Smooth muscle cell (in vitro differentiated cells): ENCODE measurements around the gene KLK10. TPM values are rescaled to one million over a fixed set of nuclear protein-coding genes. Genes with fewer than 3 reads are reported as not detected.

Source experiments
- DNase-seq: peaks from one replicate; lab custom pipeline; 2025; ENCODE audit not compliant: unreplicated experiment; lab: John Stamatoyannopoulos, UW
- H2AFZ ChIP-seq: fragments of 200-600 bp; sonication (generic); 2 replicates; pipeline ENCODE4 v1.6.0; 2016; ENCODE audit warnings: antibody characterized with exemption, low read depth, mild to moderate bottlenecking
- H3F3A ChIP-seq: fragments of 200-600 bp; sonication (generic); 2 replicates; pipeline ENCODE4 v1.6.0; 2017; ENCODE audit warnings: antibody characterized with exemption, low read depth
- H3K27ac ChIP-seq: fragments of 200-600 bp; sonication (generic); 2 replicates; pipeline ENCODE4 v1.5.1; 2016; ENCODE audit warnings: low read depth, mild to moderate bottlenecking
- H3K27me3 ChIP-seq: fragments of 200-600 bp; sonication (generic); 2 replicates; pipeline ENCODE4 v1.6.1; 2016; ENCODE audit warnings: low read depth, mild to moderate bottlenecking
- H3K36me3 ChIP-seq: fragments of 200-600 bp; sonication (generic); 2 replicates; pipeline ENCODE4 v1.5.1; 2016; ENCODE audit warnings: low read depth
- H3K4me1 ChIP-seq: fragments of 200-600 bp; sonication (generic); 2 replicates; pipeline ENCODE4 v1.5.1; 2016; ENCODE audit warnings: low read depth
- H3K4me2 ChIP-seq: fragments of 200-600 bp; sonication (generic); 2 replicates; pipeline ENCODE4 v1.6.0; 2016; ENCODE audit warnings: mild to moderate bottlenecking
- H3K4me3 ChIP-seq: fragments of 200-600 bp; sonication (generic); 2 replicates; pipeline ENCODE4 v1.5.1; 2016; ENCODE audit warnings: mild to moderate bottlenecking
- H3K79me2 ChIP-seq: fragments of 200-600 bp; sonication (generic); 2 replicates; pipeline ENCODE4 v1.6.0; 2016; ENCODE audit warnings: low read depth, mild to moderate bottlenecking
- H3K9ac ChIP-seq: fragments of 200-600 bp; sonication (generic); 2 replicates; pipeline ENCODE4 v1.6.0; 2016; ENCODE audit warnings: low read depth
- H3K9me3 ChIP-seq: fragments of 200-600 bp; sonication (generic); replicated peaks from 2 replicates; pipeline ENCODE4 v1.5.1; 2016; ENCODE audit warnings: low read depth
- H4K20me1 ChIP-seq: fragments of 200-600 bp; sonication (generic); 2 replicates; pipeline ENCODE4 v1.6.0; 2016; ENCODE audit warnings: low read depth
- WGBS: methylation state at CpG from one replicate; pipeline ENCODE4 v1.1.7; 2016; ENCODE audit warnings: low lambda C conversion rate; 5-methylcytosine and 5-hydroxymethylcytosine counted together
- polyA plus RNA-seq: library from polyadenylated mRNA; unstranded; fragments of >200 nt; fragmentation: Nextera tagmentation; extraction: Ambion mirVana; gene quantifications from 2 replicates; pipeline ENCODE4 v1.2.1, GENCODE V29; 2016
- total RNA-seq: library from RNA; depleted of rRNA; stranded (reverse); fragments of >200 nt; gene quantifications from 2 replicates; pipeline ENCODE4 v1.2.3, GENCODE V29; 2014
- TF ChIP-seq, protein P1 (sequence below): fragments of 200-600 bp; sonication (generic); IDR thresholded peaks from 2 replicates; pipeline ENCODE4 v1.5.1; 2017; ENCODE audit warnings: borderline replicate concordance, mild to moderate bottlenecking, antibody characterized with exemption; ENCODE audit not compliant: insufficient read depth, poor library complexity, severe bottlenecking

KLK10 gene
- total and polyA plus RNA-seq, 2 experiments from 2014 or later = 3.6 to 8.5 TPM

DNA sequence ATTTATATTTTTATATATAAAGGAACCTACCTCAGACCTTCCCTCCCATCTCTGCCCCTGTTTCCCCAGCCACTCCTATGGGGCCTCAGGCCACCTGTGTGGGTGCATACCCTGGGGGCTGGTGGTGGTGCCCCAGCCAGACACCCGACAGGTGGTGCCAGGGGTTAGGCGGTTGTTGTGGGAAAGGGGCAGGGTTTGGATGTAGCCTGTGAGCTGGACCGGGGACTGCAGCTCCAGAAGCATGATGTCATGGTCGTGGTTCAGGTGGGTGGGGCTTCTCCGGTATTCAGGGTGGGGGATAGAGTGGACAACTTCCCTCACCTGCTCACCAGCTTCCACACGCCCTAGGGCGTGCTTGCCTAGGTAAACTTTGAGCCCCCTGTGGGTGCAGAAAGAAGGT, 40.2 kb upstream of the KLK10 start:
- Histone ChIP-seq H3K9me3 (no peaks in the 10 kb centered on the region), H3K4me1 (no peaks in the 10 kb centered on the region), H3K79me2 (no peaks in the 10 kb centered on the region), H3K4me2 (no peak overlapping the region), H3K4me3 (no peak overlapping the region), H3F3A (no peaks in the 10 kb centered on the region), H3K27me3 (no peaks in the 10 kb centered on the region), H3K9ac (no peak overlapping the region), H4K20me1 (no peaks in the 10 kb centered on the region), H3K27ac (no peak overlapping the region), H3K36me3 (no peaks in the 10 kb centered on the region), H2AFZ (no peak overlapping the region)
- 87% methylated on average over 7 of the region's 7 CpGs for WGBS
- TF ChIP-seq, protein P1, sequence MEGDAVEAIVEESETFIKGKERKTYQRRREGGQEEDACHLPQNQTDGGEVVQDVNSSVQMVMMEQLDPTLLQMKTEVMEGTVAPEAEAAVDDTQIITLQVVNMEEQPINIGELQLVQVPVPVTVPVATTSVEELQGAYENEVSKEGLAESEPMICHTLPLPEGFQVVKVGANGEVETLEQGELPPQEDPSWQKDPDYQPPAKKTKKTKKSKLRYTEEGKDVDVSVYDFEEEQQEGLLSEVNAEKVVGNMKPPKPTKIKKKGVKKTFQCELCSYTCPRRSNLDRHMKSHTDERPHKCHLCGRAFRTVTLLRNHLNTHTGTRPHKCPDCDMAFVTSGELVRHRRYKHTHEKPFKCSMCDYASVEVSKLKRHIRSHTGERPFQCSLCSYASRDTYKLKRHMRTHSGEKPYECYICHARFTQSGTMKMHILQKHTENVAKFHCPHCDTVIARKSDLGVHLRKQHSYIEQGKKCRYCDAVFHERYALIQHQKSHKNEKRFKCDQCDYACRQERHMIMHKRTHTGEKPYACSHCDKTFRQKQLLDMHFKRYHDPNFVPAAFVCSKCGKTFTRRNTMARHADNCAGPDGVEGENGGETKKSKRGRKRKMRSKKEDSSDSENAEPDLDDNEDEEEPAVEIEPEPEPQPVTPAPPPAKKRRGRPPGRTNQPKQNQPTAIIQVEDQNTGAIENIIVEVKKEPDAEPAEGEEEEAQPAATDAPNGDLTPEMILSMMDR = no peak
- DNase-seq = no peak

GRCh38 chr19:51055866-51056265, 36.4 kb upstream of the KLK10 start:
- Histone ChIP-seq H3K9ac (no peak overlapping the region), H3K9me3 (no peaks in the 10 kb centered on the region), H4K20me1 (no peaks in the 10 kb centered on the region), H3K4me1 (no peaks in the 10 kb centered on the region), H3K36me3 (no peaks in the 10 kb centered on the region), H3K27me3 (no peaks in the 10 kb centered on the region), H3F3A (no peaks in the 10 kb centered on the region), H2AFZ (no peak overlapping the region), H3K79me2 (no peaks in the 10 kb centered on the region), H3K4me2 (no peak overlapping the region), H3K27ac (no peak overlapping the region), H3K4me3 (no peak overlapping the region)
- TF ChIP-seq, protein P1 = no peak
- DNase-seq = no peak

GRCh38 chr19:51047031-51047335, 27.5 kb upstream of the KLK10 start:
- Histone ChIP-seq H3K27me3 (no peaks in the 10 kb centered on the region), H3F3A (no peaks in the 10 kb centered on the region), H3K27ac (no peak overlapping the region), H3K9ac (no peak overlapping the region), H3K4me1 (no peaks in the 10 kb centered on the region), H3K9me3 (no peaks in the 10 kb centered on the region), H4K20me1 (no peaks in the 10 kb centered on the region), H3K36me3 (no peaks in the 10 kb centered on the region), H3K4me3 (no peak overlapping the region), H2AFZ (no peak overlapping the region), H3K79me2 (no peaks in the 10 kb centered on the region), H3K4me2 (no peak overlapping the region)
- DNase-seq = no peak
- TF ChIP-seq, protein P1 = no peak
- 33% methylated on average over 4 of the region's 4 CpGs for WGBS

DNA sequence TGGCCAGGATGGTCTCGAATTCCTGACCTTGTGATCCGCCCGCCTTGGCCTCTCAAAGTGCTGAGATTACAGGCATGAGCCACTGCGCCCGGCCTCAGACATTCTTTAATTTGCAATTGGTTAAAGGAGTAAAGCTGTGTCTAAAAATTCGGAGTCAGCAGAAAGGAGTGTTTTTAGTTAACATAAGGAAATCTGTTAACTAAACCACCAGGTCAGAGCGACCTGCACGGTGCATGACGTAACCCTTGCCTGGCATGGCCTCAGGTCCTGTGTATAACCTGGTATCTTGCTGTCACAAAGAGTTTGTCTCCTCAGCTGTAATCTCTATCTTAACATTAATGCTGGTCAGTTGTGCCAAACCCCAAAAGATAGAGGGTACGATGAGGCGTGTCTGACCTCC, 24.8 kb upstream of the KLK10 start:
- WGBS = 87% methylated on average over 11 of the region's 11 CpGs
- H3K9ac ChIP-seq = no peak overlapping the region
- DNase-seq = no peak

More for the DNA sequence above, 24.8 kb upstream of the KLK10 start:
- Histone ChIP-seq H3K27me3 (no peaks in the 10 kb centered on the region), H3K4me1 (no peaks in the 10 kb centered on the region), H3K4me2 (no peak overlapping the region), H3K4me3 (no peak overlapping the region), H3F3A (no peaks in the 10 kb centered on the region), H3K9me3 (no peaks in the 10 kb centered on the region), H2AFZ (no peak overlapping the region), H3K79me2 (no peaks in the 10 kb centered on the region), H3K36me3 (no peaks in the 10 kb centered on the region), H4K20me1 (no peaks in the 10 kb centered on the region), H3K27ac (no peak overlapping the region)
- TF ChIP-seq, protein P1 = no peak
